Fibroblast of lung (primary cell): ENCODE results near the gene CFAP298.

ENCODE experiments used
- EZH2 ChIP-seq: IDR thresholded peaks from 2 replicates; pipeline ENCODE4 v1.5.1; 2012; ENCODE audit warnings: low read length, control low read depth, mild to moderate bottlenecking; ENCODE audit errors: missing control alignments
- TF ChIP-seq, protein P1 (sequence below), 2 donors: IDR thresholded peaks in 1 of 2; conservative IDR thresholded peaks in 1 of 2; 1 replicate in 1 of 2; 2 replicates in 1 of 2; pipeline ENCODE4 v1.5.1; 2011 to 2012; ENCODE audit warnings: low read length in 2 of 2, control low read depth in 1 of 2, inconsistent platforms in 1 of 2, low read depth in 1 of 2, mild to moderate bottlenecking in 1 of 2

GRCh38 chr21:32641710-32642698, 29.8 kb upstream of the CFAP298 start:
- TF ChIP-seq EZH2 = no peak
- TF ChIP-seq, protein P1, sequence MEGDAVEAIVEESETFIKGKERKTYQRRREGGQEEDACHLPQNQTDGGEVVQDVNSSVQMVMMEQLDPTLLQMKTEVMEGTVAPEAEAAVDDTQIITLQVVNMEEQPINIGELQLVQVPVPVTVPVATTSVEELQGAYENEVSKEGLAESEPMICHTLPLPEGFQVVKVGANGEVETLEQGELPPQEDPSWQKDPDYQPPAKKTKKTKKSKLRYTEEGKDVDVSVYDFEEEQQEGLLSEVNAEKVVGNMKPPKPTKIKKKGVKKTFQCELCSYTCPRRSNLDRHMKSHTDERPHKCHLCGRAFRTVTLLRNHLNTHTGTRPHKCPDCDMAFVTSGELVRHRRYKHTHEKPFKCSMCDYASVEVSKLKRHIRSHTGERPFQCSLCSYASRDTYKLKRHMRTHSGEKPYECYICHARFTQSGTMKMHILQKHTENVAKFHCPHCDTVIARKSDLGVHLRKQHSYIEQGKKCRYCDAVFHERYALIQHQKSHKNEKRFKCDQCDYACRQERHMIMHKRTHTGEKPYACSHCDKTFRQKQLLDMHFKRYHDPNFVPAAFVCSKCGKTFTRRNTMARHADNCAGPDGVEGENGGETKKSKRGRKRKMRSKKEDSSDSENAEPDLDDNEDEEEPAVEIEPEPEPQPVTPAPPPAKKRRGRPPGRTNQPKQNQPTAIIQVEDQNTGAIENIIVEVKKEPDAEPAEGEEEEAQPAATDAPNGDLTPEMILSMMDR (conservative IDR thresholded peaks at IDR 0.05 in 1 of 2, IDR thresholded peaks at IDR 0.05 in 1 of 2; ENCODE audit: low read depth in 1 of 2, low read length in 2 of 2) = no peak
